CD4-positive, CD25-positive, alpha-beta regulatory T cell (primary cell): ENCODE measurements around the gene HPSE2. TPM values are rescaled to one million over a fixed set of nuclear protein-coding genes. Genes with fewer than 3 reads are reported as not detected.

Source experiments
- ATAC-seq, 2 donors: fragments of 150-1000 bp; cut with Tn5 transposase; one replicate each; pipeline ENCODE4 v1.10.0; 2021; ENCODE audit warnings: low read depth in 2 of 2, moderate number of reproducible peaks in 2 of 2, moderate library complexity in 1 of 2
- DNase-seq, 3 donors: peaks; one replicate each; pipeline versions ENCODE4 v3.0.0 to v3.0.0-alpha.2; 2012 to 2022; ENCODE audit warnings: mixed read lengths in 1 of 3
- H3K27ac ChIP-seq: one replicate; pipeline ENCODE4 v1.7.0; 2013; ENCODE audit warnings: mild to moderate bottlenecking, low read length; ENCODE audit not compliant: insufficient read depth, poor library complexity, severe bottlenecking
- H3K27me3 ChIP-seq: one replicate; pipeline ENCODE4 v1.7.0; 2013; ENCODE audit warnings: low read length; ENCODE audit not compliant: control insufficient read depth, insufficient read depth
- H3K36me3 ChIP-seq: one replicate; pipeline ENCODE4 v1.7.0; 2013; ENCODE audit warnings: mild to moderate bottlenecking, low read length, moderate library complexity; ENCODE audit not compliant: control insufficient read depth, insufficient read depth
- H3K4me1 ChIP-seq: 2 replicates; pipeline ENCODE4 v1.7.0; 2013; ENCODE audit warnings: mild to moderate bottlenecking, low read length; ENCODE audit not compliant: insufficient read depth, control insufficient read depth, poor library complexity, severe bottlenecking
- H3K4me3 ChIP-seq: one replicate; pipeline ENCODE4 v1.7.0; 2013; ENCODE audit warnings: low read depth, mild to moderate bottlenecking, low read length, moderate library complexity
- H3K9me3 ChIP-seq, 2 experiments: 1 replicate in 1 of 2; 2 replicates in 1 of 2; pipeline ENCODE4 v1.7.0; 2013; ENCODE audit warnings: low read length in 2 of 2, mild to moderate bottlenecking in 1 of 2, moderate library complexity in 1 of 2; ENCODE audit not compliant: control insufficient read depth in 2 of 2
- H3K27ac Mint-ChIP-seq, 3 donors: one replicate each; pipeline ENCODE4 v1.8.0; 2020 to 2022; ENCODE audit warnings: mild to moderate bottlenecking in 3 of 3, mixed read lengths in 3 of 3, moderate library complexity in 2 of 3
- H3K27me3 Mint-ChIP-seq: one replicate; pipeline ENCODE4 v1.8.0; 2022; ENCODE audit warnings: mild to moderate bottlenecking, mixed read lengths
- H3K36me3 Mint-ChIP-seq: one replicate; pipeline ENCODE4 v1.8.0; 2020; ENCODE audit warnings: mixed read lengths
- H3K4me1 Mint-ChIP-seq, 4 donors: one replicate each; pipeline ENCODE4 v1.8.0; 2020 to 2022; ENCODE audit warnings: mixed read lengths in 4 of 4, mild to moderate bottlenecking in 1 of 4
- H3K4me3 Mint-ChIP-seq, 4 donors: one replicate each; pipeline ENCODE4 v1.8.0; 2020 to 2022; ENCODE audit warnings: mild to moderate bottlenecking in 4 of 4, mixed read lengths in 4 of 4, moderate library complexity in 3 of 4
- H3K9me3 Mint-ChIP-seq, 7 donors: one replicate each; pipeline ENCODE4 v1.8.0; 2020 to 2022; ENCODE audit warnings: mixed read lengths in 7 of 7, mild to moderate bottlenecking in 3 of 7, moderate library complexity in 2 of 7
- polyA plus RNA-seq, 4 donors: library from polyadenylated mRNA; unstranded; fragments of 300-500 nt; fragmentation: Illumina TruSeq; gene quantifications; one replicate each; pipeline ENCODE4 v1.2.3, GENCODE V29; 2021
- total RNA-seq: library from RNA; stranded (reverse); gene quantifications from one replicate; pipeline ENCODE4 v1.2.3, GENCODE V29; 2022

Gene HPSE2
- total and polyA plus RNA-seq, 5 donors from 2014 or later: 0.07 to 0.31 TPM; not detected in 3

DNA sequence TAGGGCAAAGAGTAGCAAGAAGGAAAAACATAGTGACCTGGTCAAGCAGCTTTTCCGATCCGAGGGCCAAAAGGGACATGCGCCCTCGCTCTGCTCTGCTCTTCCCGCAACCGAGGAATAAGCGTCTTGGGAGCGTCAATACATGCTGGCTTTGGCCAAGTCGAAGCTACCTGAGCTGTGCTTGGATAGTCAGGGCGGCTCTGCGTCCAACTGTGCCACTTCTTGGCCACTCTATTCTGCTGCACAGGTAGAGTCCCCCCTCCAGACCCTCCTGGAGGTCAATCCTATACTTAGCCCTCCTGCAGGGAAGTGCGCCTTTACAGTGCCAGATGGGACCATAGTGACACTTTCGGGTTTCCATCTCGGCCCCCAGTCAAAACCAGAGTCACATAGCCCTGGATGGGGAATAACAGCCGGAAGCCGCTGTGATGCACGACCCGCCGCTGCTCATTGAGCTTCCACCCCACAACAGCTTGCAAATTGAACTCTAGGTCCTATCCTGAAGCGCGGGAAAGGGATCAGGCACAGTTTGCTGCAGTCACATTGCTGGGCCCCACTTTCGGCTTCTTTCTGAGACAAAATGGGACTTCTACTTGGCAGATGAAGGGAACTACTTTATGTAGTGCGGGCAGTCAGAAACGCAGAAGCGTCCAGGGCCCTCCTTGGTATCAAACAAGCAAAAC is 1.1 kb upstream of the HPSE2 start:
- H3K4me1 ChIP-seq: peaks cover 14% of the 10 kb centered on the region
- no peak overlapping the region for H3K4me3 ChIP-seq
- H3K27ac ChIP-seq: no peak overlapping the region
- DNase-seq (no peak), ATAC-seq (no peak)
- Mint-ChIP-seq H3K27me3 (peaks cover 78% of the 10 kb centered on the region), H3K4me3 (peak overlapping the region in 1 of 4 donors; percentile 21), H3K9me3 (peaks cover 0 to 2% (median 0%) of the 10 kb centered on the region in 7 donors), H3K36me3 (no peaks in the 10 kb centered on the region), H3K27ac (no peak overlapping the region), H3K4me1 (peaks cover 0 to 36% (median 8%) of the 10 kb centered on the region in 4 donors)
- peaks cover 32% of the 10 kb centered on the region for H3K27me3 ChIP-seq
- no peaks in the 10 kb centered on the region for H3K9me3 ChIP-seq
- H3K36me3 ChIP-seq: no peaks in the 10 kb centered on the region

DNA sequence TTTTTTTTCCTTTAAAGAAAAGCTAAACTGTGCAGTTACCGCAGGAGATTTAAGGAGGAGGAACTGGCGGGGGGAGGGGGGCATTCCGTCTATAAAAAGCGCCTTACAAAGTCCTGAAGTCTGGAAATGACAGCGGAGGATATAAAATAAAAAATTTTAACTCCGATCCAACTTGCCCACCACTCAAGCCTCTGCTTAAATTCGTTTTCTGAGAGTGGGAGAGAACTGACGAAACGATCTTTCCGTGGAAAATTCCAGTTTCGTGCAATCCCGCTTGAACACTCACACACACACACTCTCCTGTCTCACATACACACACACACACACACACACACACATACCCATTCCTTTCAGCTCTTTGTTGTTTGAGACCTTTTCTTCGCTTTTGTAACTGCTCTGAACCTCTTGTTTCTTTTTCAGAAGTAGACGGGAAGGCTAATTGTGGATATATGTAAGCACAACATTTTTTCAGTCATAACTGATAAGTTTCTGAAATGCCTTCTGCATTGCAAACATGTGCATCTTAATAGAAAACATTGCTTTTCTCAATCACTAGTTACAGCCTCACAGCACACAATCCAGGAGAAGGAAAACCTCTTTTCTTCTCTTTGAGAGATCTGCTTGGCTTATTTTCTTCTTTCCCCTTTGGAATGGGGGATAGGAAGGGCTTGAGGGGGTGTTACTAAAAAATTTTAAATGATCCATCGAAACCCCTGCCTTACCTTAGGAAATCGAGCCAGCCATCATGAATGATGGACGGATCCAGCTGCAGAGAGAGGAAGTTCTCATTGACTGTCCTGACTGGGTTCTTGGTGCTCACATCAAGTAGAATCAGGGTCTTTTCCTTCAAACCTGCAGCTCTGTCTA is 628 bp downstream of the HPSE2 start:
- DNase-seq (no peak), ATAC-seq (no peak)
- Histone ChIP-seq H3K27ac (no peak overlapping the region), H3K9me3 (no peaks in the 10 kb centered on the region), H3K36me3 (no peaks in the 10 kb centered on the region), H3K4me1 (peaks cover 14% of the 10 kb centered on the region), H3K4me3 (no peak overlapping the region), H3K27me3 (peaks cover 49% of the 10 kb centered on the region)
- Mint-ChIP-seq H3K27me3 (peaks cover 83% of the 10 kb centered on the region), H3K36me3 (no peaks in the 10 kb centered on the region), H3K27ac (no peak overlapping the region), H3K9me3 (peaks cover 0 to 2% (median 0%) of the 10 kb centered on the region in 7 donors), H3K4me1 (peaks cover 0 to 36% (median 8%) of the 10 kb centered on the region in 4 donors), H3K4me3 (peak overlapping the region in 3 of 4 donors; percentile 7 to 76 (median 73))

DNA sequence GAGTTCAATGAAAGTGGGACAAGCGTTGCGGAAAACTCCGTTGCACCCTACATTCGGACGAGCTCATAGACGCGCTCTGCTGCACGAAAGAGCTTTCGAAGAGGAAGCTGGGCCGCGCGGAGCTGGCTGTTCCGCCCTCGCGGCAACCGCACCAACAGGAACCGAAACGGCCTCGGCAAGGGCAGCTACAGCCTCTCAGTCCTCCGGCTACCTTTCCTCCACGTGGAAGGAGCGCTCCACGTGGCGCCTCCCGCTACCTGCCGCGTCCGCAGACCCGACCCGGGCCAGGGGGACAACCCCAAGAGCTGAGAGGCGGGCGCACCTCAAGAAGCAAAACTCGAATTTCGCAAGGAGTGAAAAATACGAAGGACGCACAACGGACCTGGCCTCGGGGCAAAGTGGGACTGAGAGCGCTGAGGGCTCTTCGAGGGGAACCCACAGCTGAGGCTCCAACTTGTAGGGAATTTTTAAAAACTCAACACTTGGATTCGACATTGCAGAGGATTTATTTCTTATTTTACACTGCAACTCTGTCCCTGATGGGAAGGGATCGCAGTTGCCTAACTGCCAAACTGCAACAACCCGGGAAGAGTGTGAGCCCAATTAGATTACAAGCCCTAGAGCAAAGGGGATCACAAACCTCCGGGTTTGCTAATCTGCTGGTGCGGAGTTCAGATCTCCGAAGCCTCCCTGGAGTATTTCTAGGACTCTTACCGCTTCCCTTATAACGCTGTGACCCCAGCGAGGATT is 1.4 kb downstream of the HPSE2 start:
- Mint-ChIP-seq H3K27me3 (peaks cover 87% of the 10 kb centered on the region), H3K4me3 (peak overlapping the region in 2 of 4 donors; percentile 73 to 76), H3K27ac (no peak overlapping the region), H3K4me1 (peaks cover 0 to 36% (median 8%) of the 10 kb centered on the region in 4 donors), H3K36me3 (no peaks in the 10 kb centered on the region), H3K9me3 (peaks cover 0 to 2% (median 0%) of the 10 kb centered on the region in 7 donors)
- DNase-seq (peak in 1 of 3 donors; percentile 64), ATAC-seq (peak in 1 of 2 donors; percentile 50)
- Histone ChIP-seq H3K27me3 (peaks cover 54% of the 10 kb centered on the region), H3K4me3 (no peak overlapping the region), H3K36me3 (no peaks in the 10 kb centered on the region), H3K9me3 (no peaks in the 10 kb centered on the region), H3K27ac (no peak overlapping the region), H3K4me1 (peaks cover 14% of the 10 kb centered on the region)

DNA sequence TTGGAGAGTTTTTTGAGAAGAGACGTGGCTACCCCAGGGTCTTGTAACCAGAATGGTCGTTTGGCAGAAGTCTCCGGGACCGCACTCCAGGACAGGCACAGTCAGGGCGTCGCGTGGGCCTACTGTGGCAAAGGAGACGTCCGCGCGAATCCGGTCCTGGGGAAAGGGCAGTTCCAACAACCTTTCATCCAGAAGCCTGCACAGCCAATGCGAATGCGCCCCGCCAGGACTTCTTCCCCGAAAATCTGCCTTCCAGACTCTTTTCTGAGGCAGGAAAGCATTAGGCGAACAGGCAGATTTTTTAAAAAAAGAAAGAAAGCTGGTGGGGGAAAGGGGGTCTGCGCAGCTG is 2.0 kb downstream of the HPSE2 start:
- no peak overlapping the region for H3K4me3 ChIP-seq
- no peak overlapping the region for H3K27ac ChIP-seq
- peaks cover 54% of the 10 kb centered on the region for H3K27me3 ChIP-seq
- no peak overlapping the region for H3K27ac Mint-ChIP-seq
- DNase-seq (no peak), ATAC-seq (no peak)
- no peaks in the 10 kb centered on the region for H3K9me3 ChIP-seq
- peak overlapping the region in 2 of 4 donors; percentile 73 to 76 for H3K4me3 Mint-ChIP-seq
- no peaks in the 10 kb centered on the region for H3K36me3 ChIP-seq
- no peaks in the 10 kb centered on the region for H3K36me3 Mint-ChIP-seq
- H3K27me3 Mint-ChIP-seq: peaks cover 85% of the 10 kb centered on the region
- H3K9me3 Mint-ChIP-seq: peaks cover 0 to 2% (median 0%) of the 10 kb centered on the region in 7 donors
- peaks cover 14% of the 10 kb centered on the region for H3K4me1 ChIP-seq
- H3K4me1 Mint-ChIP-seq: peaks cover 0 to 36% (median 8%) of the 10 kb centered on the region in 4 donors

DNA sequence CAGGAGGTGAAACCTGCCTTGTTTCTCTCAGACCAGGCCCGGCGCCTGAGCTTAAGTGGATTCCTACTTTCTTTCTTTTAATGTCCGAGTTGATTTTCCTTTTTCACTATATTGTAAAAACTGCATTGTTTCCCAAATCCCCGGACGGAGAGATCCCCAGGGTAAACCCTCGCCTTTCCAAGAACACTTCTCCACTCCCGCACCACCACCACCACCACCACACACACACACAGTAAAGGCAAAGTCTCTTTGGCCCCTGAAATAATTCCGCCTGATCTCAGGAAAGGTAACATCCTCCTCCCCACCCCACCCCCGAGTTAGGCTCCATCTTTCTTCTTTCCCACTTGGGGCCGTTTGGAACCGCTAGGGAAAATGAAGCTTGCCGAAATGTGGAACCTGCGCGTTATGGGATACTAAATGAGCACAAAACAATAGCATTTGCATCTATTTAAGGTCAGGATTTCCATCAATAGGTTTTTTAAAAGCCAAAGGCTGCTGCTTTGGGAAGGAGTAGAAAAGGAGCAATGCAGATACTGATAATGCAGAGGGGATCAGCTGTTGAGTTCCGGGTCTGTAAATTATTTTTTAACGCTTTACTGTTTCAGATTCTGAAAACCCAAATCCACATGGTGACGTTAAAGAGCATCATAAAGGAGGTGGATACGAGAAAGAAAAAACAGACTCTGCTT is 2.5 kb downstream of the HPSE2 start:
- no peak overlapping the region for H3K4me3 ChIP-seq
- H3K27ac ChIP-seq: no peak overlapping the region
- Mint-ChIP-seq H3K9me3 (peaks cover 0 to 2% (median 0%) of the 10 kb centered on the region in 7 donors), H3K36me3 (no peaks in the 10 kb centered on the region), H3K4me1 (peaks cover 0 to 36% (median 8%) of the 10 kb centered on the region in 4 donors), H3K4me3 (peak overlapping the region in 1 of 4 donors; percentile 53), H3K27ac (no peak overlapping the region), H3K27me3 (peaks cover 80% of the 10 kb centered on the region)
- peaks cover 14% of the 10 kb centered on the region for H3K4me1 ChIP-seq
- ATAC-seq (no peak), DNase-seq (no peak)
- H3K36me3 ChIP-seq: no peaks in the 10 kb centered on the region
- H3K27me3 ChIP-seq: peaks cover 54% of the 10 kb centered on the region
- no peaks in the 10 kb centered on the region for H3K9me3 ChIP-seq

DNA sequence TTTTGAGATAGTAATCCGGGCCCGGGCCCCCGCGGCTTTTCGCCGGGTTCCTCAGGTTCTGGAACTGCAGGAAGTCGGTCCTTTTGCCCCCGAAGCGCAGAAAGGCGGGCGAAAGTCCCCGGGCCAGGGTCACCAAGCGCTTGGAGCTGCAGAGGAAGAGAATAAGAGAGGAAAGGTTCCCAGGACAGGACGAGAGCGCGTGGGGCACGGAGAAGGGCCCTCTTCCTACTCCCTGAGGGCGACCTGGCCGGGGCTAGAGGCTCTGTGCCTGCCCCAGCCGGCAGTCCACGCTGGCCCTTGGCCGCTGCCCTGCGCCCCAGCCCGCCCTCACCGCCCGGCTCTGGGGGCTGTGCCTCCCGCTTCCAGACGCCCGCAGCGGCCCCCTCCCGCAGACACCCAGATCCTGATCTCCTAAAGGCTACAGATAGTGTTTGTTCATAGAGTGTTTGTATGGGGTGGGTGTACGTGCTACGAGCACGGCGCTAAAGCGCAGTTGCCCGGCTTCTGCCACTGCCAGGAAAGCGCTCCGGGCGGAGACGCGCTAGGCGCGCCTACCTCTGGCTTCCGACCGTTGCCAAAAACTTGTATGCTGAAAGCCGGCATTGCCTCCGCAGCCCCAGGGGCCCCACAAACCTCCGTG is 3.2 kb downstream of the HPSE2 start:
- Mint-ChIP-seq H3K9me3 (peaks cover 0 to 2% (median 0%) of the 10 kb centered on the region in 7 donors), H3K4me1 (peaks cover 0 to 36% (median 8%) of the 10 kb centered on the region in 4 donors), H3K27me3 (peaks cover 76% of the 10 kb centered on the region), H3K36me3 (no peaks in the 10 kb centered on the region), H3K4me3 (no peak overlapping the region), H3K27ac (no peak overlapping the region)
- H3K27me3 ChIP-seq: peaks cover 54% of the 10 kb centered on the region
- peaks cover 14% of the 10 kb centered on the region for H3K4me1 ChIP-seq
- DNase-seq (no peak), ATAC-seq (no peak)
- no peaks in the 10 kb centered on the region for H3K9me3 ChIP-seq
- H3K27ac ChIP-seq: no peak overlapping the region
- no peak overlapping the region for H3K4me3 ChIP-seq
- no peaks in the 10 kb centered on the region for H3K36me3 ChIP-seq

DNA sequence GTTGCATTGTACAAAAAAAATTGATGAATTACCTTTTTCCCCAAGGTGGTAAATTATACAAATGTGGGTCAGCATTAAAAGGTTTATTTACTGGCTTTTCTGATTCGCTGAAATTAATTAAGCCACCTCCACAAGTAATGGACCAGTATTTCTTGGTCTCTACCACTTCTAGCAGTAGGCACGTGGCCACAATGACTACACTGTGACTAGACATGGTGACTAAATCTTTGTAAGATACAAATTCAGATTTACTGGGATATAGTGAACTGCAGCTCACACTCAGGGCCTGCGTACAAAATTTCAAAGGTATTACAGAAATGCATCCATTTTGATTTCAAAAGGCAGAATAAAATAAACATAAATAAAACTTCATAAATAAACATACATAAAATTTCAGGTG is 10.9 kb downstream of the HPSE2 start:
- no peaks in the 10 kb centered on the region for H3K4me1 ChIP-seq
- peaks cover 11% of the 10 kb centered on the region for H3K27me3 Mint-ChIP-seq

More for the DNA sequence above, 10.9 kb downstream of the HPSE2 start:
- no peak overlapping the region for H3K27ac ChIP-seq
- no peaks in the 10 kb centered on the region for H3K36me3 Mint-ChIP-seq
- H3K9me3 ChIP-seq: no peaks in the 10 kb centered on the region
- no peak for ATAC-seq
- peaks cover 0 to 3% (median 0%) of the 10 kb centered on the region in 7 donors for H3K9me3 Mint-ChIP-seq
- no peak overlapping the region for H3K4me3 Mint-ChIP-seq
- H3K27ac Mint-ChIP-seq: no peak overlapping the region
- no peaks in the 10 kb centered on the region for H3K4me1 Mint-ChIP-seq
- H3K27me3 ChIP-seq: peaks cover 11% of the 10 kb centered on the region
- H3K36me3 ChIP-seq: no peaks in the 10 kb centered on the region
- no peak for DNase-seq
- no peak overlapping the region for H3K4me3 ChIP-seq
